SH-SY5Y (cell line): Measurements from ENCODE around the gene ZSCAN23.

ENCODE experiments used
- GATA2 ChIP-seq: IDR thresholded peaks from 2 replicates; pipeline ENCODE4 v1.6.1; 2011; ENCODE audit warnings: mild to moderate bottlenecking, low read depth, low read length
- GATA3 ChIP-seq: IDR thresholded peaks from 2 replicates; pipeline ENCODE4 v1.6.1; 2011; ENCODE audit warnings: low read depth, mild to moderate bottlenecking, low read length, moderate library complexity

- TF ChIP-seq GATA2 (no peak), GATA3 (no peak)
These were observed 10.2 kb downstream of the ZSCAN23 start for GRCh38 chr6:28433119-28433518.
